Astrocyte (in vitro differentiated cells and primary cell): ENCODE measurements around the gene GALNT18.

Experiments used
- CTCF ChIP-seq: IDR thresholded peaks from 2 replicates; pipeline ENCODE4 v1.5.1; 2011; ENCODE audit warnings: low read depth, mild to moderate bottlenecking, inconsistent platforms, low read length, moderate library complexity; ENCODE audit not compliant: insufficient read depth
- EZH2 ChIP-seq: IDR thresholded peaks from 2 replicates; pipeline ENCODE4 v1.6.1; 2012; ENCODE audit warnings: mild to moderate bottlenecking, low read length, inconsistent platforms; ENCODE audit not compliant: insufficient read depth

- TF ChIP-seq CTCF (no peak), EZH2 (no peak)
These were observed 313.6 kb downstream of the GALNT18 start for GRCh38 chr11:11308249-11308648.
